GM12801 (cell line): ENCODE data around the gene FADS6.

Experiments used
- TF ChIP-seq, protein P1 (sequence below): IDR thresholded peaks from one replicate; pipeline ENCODE4 v1.5.1; 2011; ENCODE audit warnings: control low read depth; ENCODE audit not compliant: insufficient read length; ENCODE audit errors: extremely low read depth

Gene FADS6

DNA sequence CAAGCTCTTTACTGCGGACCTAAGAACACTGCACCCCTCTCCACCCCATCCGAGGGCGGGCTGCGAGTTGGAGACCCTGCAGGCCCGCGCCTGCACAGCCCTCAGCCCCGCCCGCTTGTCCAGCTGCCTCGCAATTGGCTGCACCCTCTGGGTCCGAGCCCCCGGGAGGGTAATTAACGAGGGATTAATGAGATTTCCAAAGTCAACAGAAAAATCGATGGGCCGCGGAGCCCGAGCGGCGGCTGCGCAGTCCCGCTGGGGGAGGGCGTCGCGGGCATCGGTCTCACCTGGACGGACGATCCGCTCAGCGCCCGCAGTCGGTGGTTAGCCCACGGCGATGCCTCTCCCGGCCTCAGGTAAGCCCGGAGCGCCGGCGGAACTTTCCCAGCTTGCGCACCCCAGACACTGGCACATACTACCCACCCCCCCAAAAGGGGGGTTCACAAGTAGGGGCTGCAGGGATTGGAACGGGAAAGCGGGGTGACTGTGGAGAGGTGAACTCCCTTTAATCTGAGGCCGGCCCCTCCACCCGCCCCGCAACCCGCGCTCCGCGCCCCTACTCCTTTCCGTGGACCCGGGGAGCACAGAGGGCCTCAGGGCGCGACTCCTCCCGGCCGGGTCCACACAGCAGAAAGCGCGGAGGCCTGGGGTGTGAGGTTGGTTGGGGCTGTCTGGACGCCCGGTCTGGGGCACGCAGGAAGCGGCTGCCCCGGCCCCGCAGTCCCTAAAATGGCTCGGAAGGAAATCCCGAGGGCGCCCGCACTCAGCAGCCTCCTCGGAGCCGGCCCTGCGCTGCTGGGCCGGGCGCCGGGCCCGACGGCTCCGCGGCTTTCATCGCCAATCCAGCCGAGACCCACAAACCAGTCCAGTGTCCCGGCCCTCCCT is 42.4 kb upstream of the FADS6 start, which contains the start of gene OTOP3:
Gene OTOP3, plus strand, starts transcription at position 314 of the 885 bp plus-strand sequence. Its CDS starts 24 bp downstream, at position 338.
- TF ChIP-seq, protein P1, sequence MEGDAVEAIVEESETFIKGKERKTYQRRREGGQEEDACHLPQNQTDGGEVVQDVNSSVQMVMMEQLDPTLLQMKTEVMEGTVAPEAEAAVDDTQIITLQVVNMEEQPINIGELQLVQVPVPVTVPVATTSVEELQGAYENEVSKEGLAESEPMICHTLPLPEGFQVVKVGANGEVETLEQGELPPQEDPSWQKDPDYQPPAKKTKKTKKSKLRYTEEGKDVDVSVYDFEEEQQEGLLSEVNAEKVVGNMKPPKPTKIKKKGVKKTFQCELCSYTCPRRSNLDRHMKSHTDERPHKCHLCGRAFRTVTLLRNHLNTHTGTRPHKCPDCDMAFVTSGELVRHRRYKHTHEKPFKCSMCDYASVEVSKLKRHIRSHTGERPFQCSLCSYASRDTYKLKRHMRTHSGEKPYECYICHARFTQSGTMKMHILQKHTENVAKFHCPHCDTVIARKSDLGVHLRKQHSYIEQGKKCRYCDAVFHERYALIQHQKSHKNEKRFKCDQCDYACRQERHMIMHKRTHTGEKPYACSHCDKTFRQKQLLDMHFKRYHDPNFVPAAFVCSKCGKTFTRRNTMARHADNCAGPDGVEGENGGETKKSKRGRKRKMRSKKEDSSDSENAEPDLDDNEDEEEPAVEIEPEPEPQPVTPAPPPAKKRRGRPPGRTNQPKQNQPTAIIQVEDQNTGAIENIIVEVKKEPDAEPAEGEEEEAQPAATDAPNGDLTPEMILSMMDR: no peak

GRCh38 chr17:74935048-74935447 is 41.6 kb upstream of the FADS6 start:
- TF ChIP-seq, protein P1: no peak

DNA sequence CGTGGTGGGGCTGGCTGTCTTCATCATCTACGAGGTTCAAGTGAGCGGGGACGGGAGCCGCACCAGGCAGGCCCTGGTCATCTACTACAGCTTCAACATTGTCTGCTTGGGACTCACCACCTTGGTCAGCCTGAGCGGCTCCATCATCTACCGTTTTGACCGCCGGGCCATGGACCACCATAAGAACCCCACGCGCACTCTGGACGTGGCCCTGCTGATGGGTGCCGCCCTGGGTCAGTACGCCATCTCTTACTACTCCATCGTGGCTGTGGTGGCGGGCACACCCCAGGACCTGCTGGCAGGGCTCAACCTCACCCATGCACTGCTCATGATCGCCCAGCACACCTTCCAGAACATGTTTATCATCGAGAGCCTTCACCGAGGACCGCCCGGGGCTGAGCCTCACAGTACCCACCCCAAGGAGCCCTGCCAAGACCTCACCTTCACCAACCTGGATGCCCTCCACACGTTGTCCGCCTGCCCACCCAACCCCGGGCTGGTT is 37.2 kb upstream of the FADS6 start:
- TF ChIP-seq, protein P1: no peak

- TF ChIP-seq, protein P1: no peak
These were observed 35.4 kb upstream of the FADS6 start for GRCh38 chr17:74928786-74929185.

DNA sequence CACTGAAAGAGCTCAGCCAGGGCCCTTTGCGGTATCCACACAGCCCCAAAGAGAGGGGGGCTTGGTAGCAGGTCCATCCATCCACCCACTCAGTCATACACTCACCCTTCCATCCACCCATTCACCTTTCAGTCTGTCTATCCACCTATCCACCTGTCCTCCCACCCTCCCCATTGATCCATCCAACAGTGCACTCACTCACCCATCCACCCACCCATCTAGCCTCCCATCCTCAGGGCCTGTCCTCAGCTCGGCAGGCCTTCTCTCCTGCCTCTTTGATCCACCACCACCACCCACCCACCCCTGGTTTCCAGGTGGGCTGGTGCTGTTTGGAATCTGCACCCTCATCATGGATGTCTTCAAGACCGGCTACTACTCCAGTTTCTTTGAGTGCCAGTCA is 31.8 kb upstream of the FADS6 start:
- TF ChIP-seq, protein P1: no peak

- TF ChIP-seq, protein P1: no peak
These were observed 31.0 kb upstream of the FADS6 start, which contains the start of gene OTOP2 for GRCh38 chr17:74924250-74924948. OTOP2 (plus strand) TSS chr17:74924273; CDS start chr17:74924633, 360 bp downstream.
